Smooth muscle cell (in vitro differentiated cells): ENCODE measurements around the gene LHFPL6. TPM values are rescaled to one million over a fixed set of nuclear protein-coding genes. Genes with fewer than 3 reads are reported as not detected.

Experiments
- DNase-seq: peaks from one replicate; lab custom pipeline; 2025; ENCODE audit not compliant: unreplicated experiment; lab: John Stamatoyannopoulos, UW
- H2AFZ ChIP-seq: fragments of 200-600 bp; sonication (generic); 2 replicates; pipeline ENCODE4 v1.6.0; 2016; ENCODE audit warnings: antibody characterized with exemption, low read depth, mild to moderate bottlenecking
- H3F3A ChIP-seq: fragments of 200-600 bp; sonication (generic); 2 replicates; pipeline ENCODE4 v1.6.0; 2017; ENCODE audit warnings: antibody characterized with exemption, low read depth
- H3K27ac ChIP-seq: fragments of 200-600 bp; sonication (generic); 2 replicates; pipeline ENCODE4 v1.5.1; 2016; ENCODE audit warnings: low read depth, mild to moderate bottlenecking
- H3K27me3 ChIP-seq: fragments of 200-600 bp; sonication (generic); 2 replicates; pipeline ENCODE4 v1.6.1; 2016; ENCODE audit warnings: low read depth, mild to moderate bottlenecking
- H3K36me3 ChIP-seq: fragments of 200-600 bp; sonication (generic); 2 replicates; pipeline ENCODE4 v1.5.1; 2016; ENCODE audit warnings: low read depth
- H3K4me1 ChIP-seq: fragments of 200-600 bp; sonication (generic); 2 replicates; pipeline ENCODE4 v1.5.1; 2016; ENCODE audit warnings: low read depth
- H3K4me2 ChIP-seq: fragments of 200-600 bp; sonication (generic); 2 replicates; pipeline ENCODE4 v1.6.0; 2016; ENCODE audit warnings: mild to moderate bottlenecking
- H3K4me3 ChIP-seq: fragments of 200-600 bp; sonication (generic); 2 replicates; pipeline ENCODE4 v1.5.1; 2016; ENCODE audit warnings: mild to moderate bottlenecking
- H3K79me2 ChIP-seq: fragments of 200-600 bp; sonication (generic); 2 replicates; pipeline ENCODE4 v1.6.0; 2016; ENCODE audit warnings: low read depth, mild to moderate bottlenecking
- H3K9ac ChIP-seq: fragments of 200-600 bp; sonication (generic); 2 replicates; pipeline ENCODE4 v1.6.0; 2016; ENCODE audit warnings: low read depth
- H3K9me3 ChIP-seq: fragments of 200-600 bp; sonication (generic); replicated peaks from 2 replicates; pipeline ENCODE4 v1.5.1; 2016; ENCODE audit warnings: low read depth
- H4K20me1 ChIP-seq: fragments of 200-600 bp; sonication (generic); 2 replicates; pipeline ENCODE4 v1.6.0; 2016; ENCODE audit warnings: low read depth
- CTCF ChIP-seq: fragments of 200-600 bp; sonication (generic); IDR thresholded peaks from 2 replicates; pipeline ENCODE4 v1.5.1; 2017; ENCODE audit warnings: borderline replicate concordance, mild to moderate bottlenecking, antibody characterized with exemption; ENCODE audit not compliant: insufficient read depth, poor library complexity, severe bottlenecking
- WGBS: methylation state at CpG from one replicate; pipeline ENCODE4 v1.1.7; 2016; ENCODE audit warnings: low lambda C conversion rate; 5-methylcytosine and 5-hydroxymethylcytosine counted together
- polyA plus RNA-seq: library from polyadenylated mRNA; unstranded; fragments of >200 nt; fragmentation: Nextera tagmentation; extraction: Ambion mirVana; gene quantifications from 2 replicates; pipeline ENCODE4 v1.2.1, GENCODE V29; 2016
- total RNA-seq: library from RNA; depleted of rRNA; stranded (reverse); fragments of >200 nt; gene quantifications from 2 replicates; pipeline ENCODE4 v1.2.3, GENCODE V29; 2014

Gene LHFPL6
- total and polyA plus RNA-seq, 2 experiments from 2014 or later = 24.7 to 43.6 TPM

DNA sequence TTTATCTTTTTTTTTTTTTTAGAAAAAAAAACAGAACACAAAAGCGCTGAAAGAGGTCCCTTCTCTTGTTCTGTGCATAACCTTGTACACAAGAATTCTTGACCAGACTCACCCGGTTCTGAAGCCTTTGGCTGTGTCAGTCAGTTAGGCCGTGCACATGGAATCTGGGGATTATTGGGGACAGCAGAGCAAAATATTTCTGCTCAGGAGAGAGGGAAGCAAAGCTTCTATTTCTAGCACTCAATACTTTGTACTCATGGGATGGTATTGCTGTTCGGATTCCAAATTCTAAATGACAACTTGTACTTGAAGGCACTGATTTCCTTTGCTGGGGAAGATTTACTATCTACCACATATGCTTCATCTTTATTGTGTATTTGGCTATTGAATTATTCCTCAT, 292.0 kb downstream of the LHFPL6 start:
- Histone ChIP-seq H3K79me2 (no peaks in the 10 kb centered on the region), H3K27ac (no peak overlapping the region), H3K27me3 (no peaks in the 10 kb centered on the region), H2AFZ (no peak overlapping the region), H3K4me3 (no peak overlapping the region), H3K9me3 (no peaks in the 10 kb centered on the region), H4K20me1 (no peaks in the 10 kb centered on the region), H3K4me2 (no peak overlapping the region), H3K9ac (no peak overlapping the region), H3F3A (no peaks in the 10 kb centered on the region), H3K4me1 (no peaks in the 10 kb centered on the region), H3K36me3 (no peaks in the 10 kb centered on the region)
- no peak for DNase-seq
- 84% methylated on average over 4 of the region's 4 CpGs for WGBS
- TF ChIP-seq CTCF = no peak

DNA sequence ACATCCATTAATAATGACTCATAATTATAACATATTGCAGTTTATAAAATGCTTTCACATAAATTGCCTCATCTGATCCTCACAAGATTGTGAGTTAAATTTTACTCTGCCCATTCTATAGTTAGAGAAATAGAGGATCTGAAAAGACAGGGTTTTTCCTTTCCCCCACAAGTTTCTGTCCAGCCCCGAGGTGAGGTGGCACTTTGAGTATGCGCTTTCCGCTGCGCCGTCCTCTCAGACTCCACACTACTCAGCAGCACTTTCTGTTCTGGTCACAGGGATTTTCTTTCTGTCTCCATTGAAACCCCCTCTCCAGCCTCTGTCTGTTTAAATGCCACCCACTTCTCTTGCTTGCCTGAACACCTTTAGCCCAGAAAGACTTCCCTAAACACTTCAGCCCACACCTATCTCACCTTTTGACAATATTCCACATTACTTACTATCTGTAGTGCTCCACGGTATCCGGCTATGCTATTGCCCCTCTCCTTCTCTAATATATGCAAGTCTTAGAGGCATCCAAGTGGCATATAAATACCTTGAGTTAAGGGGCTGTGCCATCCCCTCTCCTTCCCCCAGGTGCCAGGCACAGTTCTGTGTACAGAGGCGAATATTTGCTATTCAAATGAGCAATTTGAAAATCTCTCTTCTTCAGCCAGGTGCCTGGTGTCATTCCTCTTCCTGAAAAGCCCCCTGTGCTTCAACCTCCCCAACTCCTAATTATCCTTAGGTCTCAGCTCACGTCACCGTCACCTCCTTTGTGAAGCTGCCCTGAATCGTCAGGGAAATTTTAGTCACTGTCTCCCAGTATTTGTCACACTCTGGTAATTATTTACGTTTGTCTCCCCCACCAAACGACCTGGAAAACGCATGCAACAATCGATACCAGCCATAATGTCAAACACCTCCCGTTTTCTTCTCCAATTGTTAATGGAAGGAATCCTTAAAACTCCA, 296.1 kb downstream of the LHFPL6 start:
- no peak overlapping the region for H3K9ac ChIP-seq
- no peak overlapping the region for H2AFZ ChIP-seq
- H3K4me3 ChIP-seq = no peak overlapping the region
- no peaks in the 10 kb centered on the region for H4K20me1 ChIP-seq
- no peaks in the 10 kb centered on the region for H3K9me3 ChIP-seq
- H3K36me3 ChIP-seq = no peaks in the 10 kb centered on the region
- DNase-seq = no peak
- WGBS = 77% methylated on average over 16 of the region's 16 CpGs
- TF ChIP-seq CTCF = no peak
- H3K4me1 ChIP-seq = no peaks in the 10 kb centered on the region
- H3F3A ChIP-seq = no peaks in the 10 kb centered on the region
- no peaks in the 10 kb centered on the region for H3K79me2 ChIP-seq
- no peaks in the 10 kb centered on the region for H3K27me3 ChIP-seq
- no peak overlapping the region for H3K27ac ChIP-seq
- no peak overlapping the region for H3K4me2 ChIP-seq

GRCh38 chr13:39302820-39303219, 300.2 kb downstream of the LHFPL6 start:
- H4K20me1 ChIP-seq = no peaks in the 10 kb centered on the region
- no peak for TF ChIP-seq CTCF
- WGBS = 50% methylated on average over 3 of the region's 3 CpGs
- no peaks in the 10 kb centered on the region for H3K27me3 ChIP-seq
- no peak overlapping the region for H2AFZ ChIP-seq
- no peaks in the 10 kb centered on the region for H3K9me3 ChIP-seq
- H3K27ac ChIP-seq = no peak overlapping the region
- no peaks in the 10 kb centered on the region for H3K4me1 ChIP-seq
- H3K9ac ChIP-seq = no peak overlapping the region
- H3K4me3 ChIP-seq = no peak overlapping the region
- H3K79me2 ChIP-seq = no peaks in the 10 kb centered on the region
- DNase-seq = no peak
- H3K4me2 ChIP-seq = no peak overlapping the region
- no peaks in the 10 kb centered on the region for H3F3A ChIP-seq
- no peaks in the 10 kb centered on the region for H3K36me3 ChIP-seq

- no peak for DNase-seq
- Histone ChIP-seq H3K4me1 (no peaks in the 10 kb centered on the region), H3K27me3 (no peaks in the 10 kb centered on the region), H4K20me1 (no peaks in the 10 kb centered on the region), H3K4me2 (no peak overlapping the region), H3K9me3 (no peaks in the 10 kb centered on the region), H3F3A (no peaks in the 10 kb centered on the region), H3K4me3 (no peak overlapping the region), H3K27ac (no peak overlapping the region), H2AFZ (no peak overlapping the region), H3K36me3 (no peaks in the 10 kb centered on the region), H3K9ac (no peak overlapping the region), H3K79me2 (no peaks in the 10 kb centered on the region)
- no peak for TF ChIP-seq CTCF
Observed at GRCh38 chr13:39298951-39299350, 304.0 kb downstream of the LHFPL6 start.
